ENCODE results near the gene TALDO1. TPM values are rescaled to one million over a fixed set of nuclear protein-coding genes. Genes with fewer than 3 reads are reported as not detected.
A peak's percentile ranks its signal among the peaks of the same experiment; 100 is the strongest.

The TALDO1 gene
- total RNA-seq, 1 experiment from 2014 or later, result 379 TPM

GRCh38 chr11:763073-763463 lies 15.8 kb downstream of the TALDO1 start:
- Mint-ChIP-seq H3K27me3 (ENCODE audit: unreplicated experiment) (no peaks in the 10 kb centered on the region), H3K9me3 (ENCODE audit: low read depth, unreplicated experiment) (no peaks in the 10 kb centered on the region), H3K4me1 (ENCODE audit: low read depth, unreplicated experiment) (peaks cover 22% of the 10 kb centered on the region), H3K4me3 (ENCODE audit: low read depth, unreplicated experiment) (peak overlapping the region; percentile 52), H3K36me3 (ENCODE audit: insufficient read depth, unreplicated experiment) (peaks cover 98% of the 10 kb centered on the region), H3K27ac (ENCODE audit: unreplicated experiment) (peak overlapping the region; percentile 80)
- intact Hi-C loops (cut with micrococcal nuclease; ENCODE audit: unreplicated experiment), result no loop called here
- CTCF ChIA-PET, result interaction anchor here (0.5 to 1.9 kb wide), 7 partner anchors 9 to 218 kb away, joined by 3 to 14 read pairs (median 3); partner anchors contain the start of genes DEAF1, TALDO1 and TMEM80
- DNase-seq, result peak; percentile 57
- no peak for TF ChIP-seq CTCF (IDR thresholded peaks at IDR 0.05; ENCODE audit: unreplicated experiment)
- BruUV-seq (replicated peaks), result no TSS peak

GRCh38 chr11:763549-764321 lies 16.5 kb downstream of the TALDO1 start:
- BruUV-seq (replicated peaks), result TSS peak; percentile 27
- Mint-ChIP-seq H3K9me3 (ENCODE audit: low read depth, unreplicated experiment) (no peaks in the 10 kb centered on the region), H3K4me3 (ENCODE audit: low read depth, unreplicated experiment) (peak overlapping the region; percentile 52), H3K4me1 (ENCODE audit: low read depth, unreplicated experiment) (peaks cover 22% of the 10 kb centered on the region), H3K27ac (ENCODE audit: unreplicated experiment) (peak overlapping the region; percentile 80), H3K36me3 (ENCODE audit: insufficient read depth, unreplicated experiment) (peaks cover 96% of the 10 kb centered on the region), H3K27me3 (ENCODE audit: unreplicated experiment) (no peaks in the 10 kb centered on the region)
- CTCF ChIA-PET, result interaction anchor here (0.5 to 1.9 kb wide), 5 partner anchors 10 to 219 kb away, joined by 3 to 14 read pairs (median 3); partner anchors contain the start of gene TALDO1
- TF ChIP-seq CTCF (IDR thresholded peaks at IDR 0.05; ENCODE audit: unreplicated experiment), result no peak
- DNase-seq, result no peak
- intact Hi-C loops (cut with micrococcal nuclease; ENCODE audit: unreplicated experiment), result no loop called here

- BruUV-seq (replicated peaks), result no TSS peak
Observed at GRCh38 chr11:764322-765024, 17.2 kb downstream of the TALDO1 start.

More at GRCh38 chr11:764322-765024, 17.2 kb downstream of the TALDO1 start:
- peak overlapping the region; percentile 39 for H3K27ac Mint-ChIP-seq (ENCODE audit: unreplicated experiment)
- no peak overlapping the region for H3K4me3 Mint-ChIP-seq (ENCODE audit: low read depth, unreplicated experiment)
- H3K9me3 Mint-ChIP-seq (ENCODE audit: low read depth, unreplicated experiment), result no peaks in the 10 kb centered on the region
- intact Hi-C loops (cut with micrococcal nuclease; ENCODE audit: unreplicated experiment), result no loop called here
- TF ChIP-seq CTCF (IDR thresholded peaks at IDR 0.05; ENCODE audit: unreplicated experiment), result no peak
- H3K4me1 Mint-ChIP-seq (ENCODE audit: low read depth, unreplicated experiment), result peaks cover 22% of the 10 kb centered on the region
- H3K27me3 Mint-ChIP-seq (ENCODE audit: unreplicated experiment), result no peaks in the 10 kb centered on the region
- no peak for DNase-seq
- peaks cover 92% of the 10 kb centered on the region for H3K36me3 Mint-ChIP-seq (ENCODE audit: insufficient read depth, unreplicated experiment)
- CTCF ChIA-PET, result interaction anchor here (1.1 kb wide), 1 partner anchor 68 kb away, joined by 3 read pairs; no protein-coding TSS in a partner anchor
